ENCODE results near the gene WDR3.

WDR3 gene

GRCh38 chr1:117959364-117959763 is 29.8 kb downstream of the WDR3 start:
- no peak for DNase-seq

- DNase-seq = no peak
Measured at GRCh38 chr1:117964290-117965038, 34.9 kb downstream of the WDR3 start.

GRCh38 chr1:117967477-117967876 is 37.9 kb downstream of the WDR3 start:
- DNase-seq = peak; percentile 70

GRCh38 chr1:117967881-117968280 is 38.3 kb downstream of the WDR3 start:
- DNase-seq = peak; percentile 89

- peak; percentile 14 for DNase-seq
Measured at GRCh38 chr1:117970252-117970651, 40.7 kb downstream of the WDR3 start.

- no peak for DNase-seq
Measured at GRCh38 chr1:117971777-117972176, 42.2 kb downstream of the WDR3 start.

GRCh38 chr1:117976381-117976780 is 46.8 kb downstream of the WDR3 start:
- DNase-seq = no peak

- DNase-seq = no peak
Measured at GRCh38 chr1:117981455-117982192, 52.1 kb downstream of the WDR3 start.

- DNase-seq = no peak
Measured at GRCh38 chr1:117985239-117985638, 55.7 kb downstream of the WDR3 start.

- DNase-seq = no peak
Measured at GRCh38 chr1:117985973-117986372, 56.4 kb downstream of the WDR3 start.

GRCh38 chr1:118004312-118004711 is 74.8 kb downstream of the WDR3 start:
- no peak for DNase-seq

GRCh38 chr1:118007391-118007790 is 77.9 kb downstream of the WDR3 start:
- DNase-seq = no peak

GRCh38 chr1:118008011-118008410 is 78.5 kb downstream of the WDR3 start:
- DNase-seq = no peak

- DNase-seq = no peak
Measured at GRCh38 chr1:118012515-118013124, 83.1 kb downstream of the WDR3 start.

- no peak for DNase-seq
Measured at GRCh38 chr1:118013336-118013735, 83.8 kb downstream of the WDR3 start.

GRCh38 chr1:118013938-118014337 is 84.4 kb downstream of the WDR3 start:
- no peak for DNase-seq
